HEK293T (cell line): ENCODE results near the gene CELF2.

Experiments used
- CTCF ChIA-PET: fragments of 350-600 bp; formaldehyde crosslinking; extraction: SDS; loops from one replicate; lab custom pipeline; 2021; ENCODE audit warnings: antibody characterized with exemption, inconsistent platforms; lab: Yijun Ruan, JAX
- POLR2A ChIA-PET: fragments of 350-600 bp; formaldehyde crosslinking; extraction: SDS; loops from one replicate; lab custom pipeline; 2020; ENCODE audit warnings: antibody characterized with exemption, inconsistent platforms; lab: Yijun Ruan, JAX
- DNase-seq: peaks from one replicate; pipeline ENCODE4 v3.0.0; 2012; ENCODE audit warnings: mixed read lengths; ENCODE audit errors: extremely low spot score
- ARNT ChIP-seq: fragments of 450-650 bp; IDR thresholded peaks from 2 replicates; pipeline ENCODE4 v1.6.1; 2017; ENCODE audit warnings: mild to moderate bottlenecking
- BHLHE40 ChIP-seq: fragments of 450-650 bp; IDR thresholded peaks from 2 replicates; pipeline ENCODE4 v1.6.1; 2016; ENCODE audit warnings: mild to moderate bottlenecking, moderate library complexity, borderline replicate concordance
- CTBP1 ChIP-seq: fragments of 450-650 bp; IDR thresholded peaks from 2 replicates; pipeline ENCODE4 v1.6.1; 2016; ENCODE audit warnings: borderline replicate concordance
- ELF4 ChIP-seq: fragments of 450-650 bp; IDR thresholded peaks from 2 replicates; pipeline ENCODE4 v1.6.1; 2017; ENCODE audit warnings: antibody characterized with exemption
- FOXA1 ChIP-seq: fragments of 450-650 bp; IDR thresholded peaks from 2 replicates; pipeline ENCODE4 v1.6.1; 2016; ENCODE audit warnings: mild to moderate bottlenecking
- FOXK2 ChIP-seq: fragments of 450-650 bp; IDR thresholded peaks from 2 replicates; pipeline ENCODE4 v1.6.1; 2016; ENCODE audit warnings: mild to moderate bottlenecking
- FOXM1 ChIP-seq: fragments of 450-650 bp; IDR thresholded peaks from 2 replicates; pipeline ENCODE4 v1.6.1; 2017; ENCODE audit warnings: mild to moderate bottlenecking, borderline replicate concordance
- HDGF ChIP-seq: fragments of 450-650 bp; IDR thresholded peaks from 2 replicates; pipeline ENCODE4 v1.6.1; 2017; ENCODE audit warnings: antibody characterized with exemption, borderline replicate concordance
- L3MBTL2 ChIP-seq: fragments of 450-650 bp; conservative IDR thresholded peaks from 2 replicates; pipeline ENCODE4 v1.6.1; 2016; ENCODE audit warnings: mild to moderate bottlenecking
- LEF1 ChIP-seq: fragments of 450-650 bp; IDR thresholded peaks from 2 replicates; pipeline ENCODE4 v1.6.1; 2017; ENCODE audit warnings: mild to moderate bottlenecking, borderline replicate concordance
- NFRKB ChIP-seq: fragments of 450-650 bp; IDR thresholded peaks from 2 replicates; pipeline ENCODE4 v1.6.1; 2016; ENCODE audit warnings: mild to moderate bottlenecking, moderate library complexity
- PKNOX1 ChIP-seq: fragments of 450-650 bp; IDR thresholded peaks from 2 replicates; pipeline ENCODE4 v1.6.1; 2016
- SP1 ChIP-seq: fragments of 450-650 bp; IDR thresholded peaks from 2 replicates; pipeline ENCODE4 v1.6.1; 2017
- SUZ12 ChIP-seq: fragments of 450-650 bp; IDR thresholded peaks from 2 replicates; pipeline ENCODE4 v1.6.1; 2016; ENCODE audit warnings: mild to moderate bottlenecking
- TARDBP ChIP-seq: fragments of 450-650 bp; IDR thresholded peaks from 2 replicates; pipeline ENCODE4 v1.6.1; 2016
- ZNF384 ChIP-seq: fragments of 450-650 bp; IDR thresholded peaks from 2 replicates; pipeline ENCODE4 v1.6.1; 2016

CELF2 gene

GRCh38 chr10:11035301-11035991, 17.8 kb downstream of the CELF2 start:
- TF ChIP-seq FOXA1 = no peak
- TF ChIP-seq PKNOX1 = no peak
- no peak for TF ChIP-seq L3MBTL2
- no peak for TF ChIP-seq FOXK2
- TF ChIP-seq CTBP1 = no peak
- no peak for TF ChIP-seq ZNF384
- TF ChIP-seq FOXM1 = no peak
- TF ChIP-seq ARNT = no peak
- no peak for TF ChIP-seq HDGF
- ChIA-PET CTCF (interaction anchor here (0.6 to 2.3 kb wide), 5 partner anchors 9 to 260 kb away, joined by 3 to 8 read pairs (median 3); no protein-coding TSS in a partner anchor), POLR2A (interaction anchor here (2.2 kb wide), 1 partner anchor 17 kb away, joined by 14 read pairs; the partner anchor contains the start of gene CELF2)
- DNase-seq = no peak

GRCh38 chr10:11036424-11037011, 18.8 kb downstream of the CELF2 start:
- CTCF ChIA-PET = interaction anchor here (0.6 to 2.3 kb wide), 3 partner anchors 10 to 462 kb away, joined by 3 to 8 read pairs (median 5); no protein-coding TSS in a partner anchor
- DNase-seq = peak; percentile 62
- POLR2A ChIA-PET = interaction anchor here (2.2 kb wide), 1 partner anchor 18 kb away, joined by 14 read pairs; the partner anchor contains the start of gene CELF2
- TF ChIP-seq L3MBTL2 (no peak), HDGF (no peak), SUZ12 (no peak), FOXA1 (no peak), TARDBP (no peak), ARNT (no peak), FOXM1 (no peak), FOXK2 (no peak), PKNOX1 (no peak), BHLHE40 (no peak), CTBP1 (no peak), ZNF384 (no peak), ELF4 (no peak)

GRCh38 chr10:11037991-11038390, 20.3 kb downstream of the CELF2 start:
- TF ChIP-seq HDGF (no peak), FOXK2 (no peak), ELF4 (no peak), PKNOX1 (no peak), FOXM1 (no peak)
- CTCF ChIA-PET = no interaction called here
- no peak for DNase-seq
- POLR2A ChIA-PET = no interaction called here

- TF ChIP-seq LEF1 (no peak), PKNOX1 (no peak), ZNF384 (no peak), FOXA1 (no peak), L3MBTL2 (no peak), SUZ12 (no peak), FOXK2 (no peak), TARDBP (no peak), BHLHE40 (no peak), SP1 (no peak)
- DNase-seq = no peak
- CTCF ChIA-PET = no interaction called here
- POLR2A ChIA-PET = no interaction called here
These were observed 24.7 kb downstream of the CELF2 start for GRCh38 chr10:11042357-11042756.

- POLR2A ChIA-PET = no interaction called here
- TF ChIP-seq PKNOX1 (no peak), SP1 (no peak), ARNT (no peak), BHLHE40 (no peak), CTBP1 (no peak), L3MBTL2 (no peak), FOXM1 (no peak), ZNF384 (no peak), FOXK2 (no peak), ELF4 (no peak), HDGF (no peak), FOXA1 (no peak), LEF1 (no peak), SUZ12 (no peak), TARDBP (no peak), NFRKB (no peak)
- CTCF ChIA-PET = no interaction called here
- no peak for DNase-seq
These were observed 25.4 kb downstream of the CELF2 start for GRCh38 chr10:11043039-11043438.
